CD14-positive monocyte (primary cell): ENCODE data around the gene AFF2. TPM values are rescaled to one million over a fixed set of nuclear protein-coding genes. Genes with fewer than 3 reads are reported as not detected.

Experiments
- DNase-seq, 3 donors: peaks; one replicate each; pipeline ENCODE4 v3.0.0-alpha.2; 2011 to 2022
- H2AFZ ChIP-seq: 2 replicates; pipeline ENCODE4 v1.6.0; 2012; ENCODE audit warnings: mild to moderate bottlenecking, low read depth, low read length, inconsistent platforms; ENCODE audit not compliant: insufficient read depth, poor library complexity, severe bottlenecking
- H3K27ac ChIP-seq, 2 donors: 1 replicate in 1 of 2; 2 replicates in 1 of 2; pipeline ENCODE4 v1.5.1; 2012 to 2013; ENCODE audit warnings: low read length in 2 of 2, control low read depth in 1 of 2, inconsistent platforms in 1 of 2, low read depth in 1 of 2, mild to moderate bottlenecking in 1 of 2
- H3K27me3 ChIP-seq, 2 donors: one replicate each; pipeline versions ENCODE4 v1.6.0 to v1.6.1; 2011 to 2013; ENCODE audit warnings: low read length in 2 of 2; ENCODE audit not compliant: control insufficient read depth in 2 of 2, insufficient read depth in 2 of 2
- H3K36me3 ChIP-seq, 2 donors: replicated peaks in 1 of 2; 1 replicate in 1 of 2; 2 replicates in 1 of 2; pipeline versions ENCODE4 v1.5.1 to v1.6.1; 2012 to 2013; ENCODE audit warnings: low read length in 2 of 2, control low read depth in 1 of 2, inconsistent platforms in 1 of 2, mild to moderate bottlenecking in 1 of 2; ENCODE audit not compliant: insufficient read depth in 2 of 2, control insufficient read depth in 1 of 2
- H3K4me1 ChIP-seq, 2 donors: 1 replicate in 1 of 2; 2 replicates in 1 of 2; pipeline versions ENCODE4 v1.5.1 to v1.6.1; 2012 to 2013; ENCODE audit warnings: low read length in 2 of 2, control low read depth in 1 of 2, inconsistent platforms in 1 of 2, mild to moderate bottlenecking in 1 of 2, moderate library complexity in 1 of 2; ENCODE audit not compliant: insufficient read depth in 2 of 2, control insufficient read depth in 1 of 2
- H3K4me2 ChIP-seq: replicated peaks from 2 replicates; pipeline ENCODE3; 2012; ENCODE audit warnings: low read length, moderate library complexity, mild to moderate bottlenecking; ENCODE audit not compliant: poor library complexity, severe bottlenecking; ENCODE audit errors: extremely low read depth
- H3K4me3 ChIP-seq, 3 experiments: fragments of 200-600 bp in 1 of 3; sonication (generic) in 1 of 3; replicated peaks in 1 of 3; 1 replicate in 2 of 3; 2 replicates in 1 of 3; pipeline ENCODE4 v1.5.1; 2011 to 2013; ENCODE audit warnings: low read length in 3 of 3, mild to moderate bottlenecking in 3 of 3, control low read depth in 2 of 3, low read depth in 2 of 3, inconsistent platforms in 1 of 3, moderate library complexity in 1 of 3
- H3K79me2 ChIP-seq: 2 replicates; pipeline ENCODE4 v1.6.0; 2012; ENCODE audit warnings: mild to moderate bottlenecking, control low read depth, inconsistent platforms, low read length, moderate library complexity; ENCODE audit not compliant: insufficient read depth
- H3K9ac ChIP-seq: 2 replicates; pipeline ENCODE4 v1.6.0; 2017; ENCODE audit warnings: low read length, mild to moderate bottlenecking; ENCODE audit not compliant: insufficient read depth, poor library complexity, severe bottlenecking
- H3K9me3 ChIP-seq, 2 donors: replicated peaks in 1 of 2; 1 replicate in 1 of 2; 2 replicates in 1 of 2; pipeline versions ENCODE4 v1.5.1 to v1.6.1; 2012 to 2013; ENCODE audit warnings: low read length in 2 of 2, control low read depth in 1 of 2; ENCODE audit not compliant: control insufficient read depth in 1 of 2, insufficient read depth in 1 of 2
- H4K20me1 ChIP-seq: 2 replicates; pipeline ENCODE4 v1.6.0; 2012; ENCODE audit warnings: mild to moderate bottlenecking, low read length, control low read depth, moderate library complexity; ENCODE audit not compliant: insufficient read depth
- H3K27ac Mint-ChIP-seq, 7 donors: one replicate each; pipeline ENCODE4 v1.8.0; 2020; ENCODE audit warnings: mild to moderate bottlenecking in 7 of 7, mixed read lengths in 7 of 7, moderate library complexity in 6 of 7, inconsistent platforms in 2 of 7
- H3K27me3 Mint-ChIP-seq, 3 donors: one replicate each; pipeline ENCODE4 v1.8.0; 2021 to 2022; ENCODE audit warnings: low read depth in 3 of 3, mild to moderate bottlenecking in 3 of 3, mixed read lengths in 3 of 3, moderate library complexity in 3 of 3, inconsistent platforms in 1 of 3
- H3K36me3 Mint-ChIP-seq, 2 donors: one replicate each; pipeline ENCODE4 v1.8.0; 2020; ENCODE audit warnings: mixed read lengths in 2 of 2, inconsistent platforms in 1 of 2, mild to moderate bottlenecking in 1 of 2
- H3K4me1 Mint-ChIP-seq: one replicate; pipeline ENCODE4 v1.8.0; 2020; ENCODE audit warnings: mild to moderate bottlenecking, mixed read lengths
- H3K4me3 Mint-ChIP-seq, 2 donors: one replicate each; pipeline ENCODE4 v1.8.0; 2020; ENCODE audit warnings: mild to moderate bottlenecking in 2 of 2, mixed read lengths in 2 of 2, moderate library complexity in 1 of 2
- H3K9me3 Mint-ChIP-seq, 7 donors: one replicate each; pipeline ENCODE4 v1.8.0; 2020 to 2022; ENCODE audit warnings: mixed read lengths in 7 of 7, mild to moderate bottlenecking in 6 of 7, moderate library complexity in 6 of 7, inconsistent platforms in 2 of 7
- CTCF ChIP-seq: fragments of 200-600 bp; IDR thresholded peaks from one replicate; pipeline ENCODE4 v1.8.0; 2022; ENCODE audit warnings: antibody characterized with exemption, mild to moderate bottlenecking
- WGBS: methylation state at CpG from one replicate; pipeline ENCODE4 v1.1.5; 2013; ENCODE audit warnings: missing lambda C conversion rate; ENCODE audit not compliant: insufficient coverage; 5-methylcytosine and 5-hydroxymethylcytosine counted together
- intact Hi-C, 2 donors: fragments of 100-400 bp; cut with micrococcal nuclease; formaldehyde crosslinking; loops; one replicate each; pipeline versions ENCODE4 v1.15.0 to v1.15.1; 2023
- polyA plus RNA-seq, 3 donors: library from polyadenylated mRNA; depleted of rRNA in 1 of 3; unstranded in 2 of 3; stranded (reverse) in 1 of 3; fragments of 300-500 nt in 2 of 3; fragments of >200 nt in 1 of 3; fragmentation: Illumina TruSeq in 2 of 3; gene quantifications; 1 replicate in 2 of 3; 2 replicates in 1 of 3; pipeline ENCODE4 v1.2.3, GENCODE V29; 2012 to 2021

The AFF2 gene
- polyA plus RNA-seq, 3 donors = 0.07 to 1.1 (median 0.70) TPM

GRCh38 chrX:148541584-148541940, 41.1 kb downstream of the AFF2 start:
- Histone ChIP-seq H3K9ac (no peak overlapping the region), H4K20me1 (no peaks in the 10 kb centered on the region), H3K27ac (no peak overlapping the region), H3K4me3 (no peak overlapping the region), H3K36me3 (no peaks in the 10 kb centered on the region), H3K4me1 (peaks cover 8 to 9% of the 10 kb centered on the region in 2 donors), H2AFZ (no peak overlapping the region), H3K4me2 (no peak overlapping the region), H3K27me3 (no peaks in the 10 kb centered on the region), H3K79me2 (no peaks in the 10 kb centered on the region), H3K9me3 (no peaks in the 10 kb centered on the region)
- Mint-ChIP-seq H3K4me3 (no peak overlapping the region), H3K27me3 (no peaks in the 10 kb centered on the region), H3K9me3 (no peaks in the 10 kb centered on the region), H3K27ac (no peak overlapping the region), H3K36me3 (no peaks in the 10 kb centered on the region), H3K4me1 (peaks cover 9% of the 10 kb centered on the region)
- no peak for DNase-seq
- no peak for TF ChIP-seq CTCF
- intact Hi-C loops = no loop called here

DNA sequence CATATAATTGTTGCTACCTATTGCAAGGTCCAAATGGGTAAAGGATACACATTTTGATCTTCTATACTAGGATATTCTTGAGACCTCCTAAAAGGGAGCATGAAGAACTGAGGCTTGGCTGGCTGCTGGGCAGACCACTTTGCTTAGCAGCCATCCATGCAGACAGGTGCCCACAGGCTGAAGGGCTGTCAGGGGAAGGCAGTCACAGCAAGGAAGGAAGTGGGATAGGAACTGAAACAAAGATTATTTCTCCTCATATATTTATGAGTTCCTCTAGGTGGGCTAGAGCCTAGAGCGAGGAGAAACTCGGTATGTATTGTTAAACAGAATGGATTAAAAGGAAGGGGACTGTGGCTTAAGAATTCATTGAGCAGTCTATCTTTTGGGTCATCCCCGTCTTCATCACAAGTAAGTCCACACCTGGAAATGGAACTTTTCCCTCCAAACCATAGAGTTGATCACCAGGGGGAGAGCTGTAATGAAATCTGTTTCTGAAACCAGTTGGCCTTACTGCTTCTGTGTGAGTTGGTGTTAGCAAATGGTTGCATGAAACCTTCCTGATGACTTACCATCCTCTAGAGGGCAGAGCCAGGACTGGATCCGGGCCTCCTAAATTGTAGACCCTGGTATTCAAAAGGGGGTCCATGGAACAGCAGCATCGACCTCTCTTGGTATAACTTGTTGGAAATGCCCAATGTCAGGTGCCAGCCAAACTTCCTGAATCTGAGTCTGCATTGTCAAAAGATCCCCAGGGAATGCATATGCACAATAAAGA, 42.3 kb downstream of the AFF2 start:
- peak in 1 of 3 donors; percentile 4 for DNase-seq
- no peaks in the 10 kb centered on the region for H3K36me3 Mint-ChIP-seq
- no peak overlapping the region for H2AFZ ChIP-seq
- no peaks in the 10 kb centered on the region for H3K36me3 ChIP-seq
- no peaks in the 10 kb centered on the region for H4K20me1 ChIP-seq
- H3K27ac ChIP-seq = no peak overlapping the region
- H3K27me3 Mint-ChIP-seq = no peaks in the 10 kb centered on the region
- H3K9ac ChIP-seq = no peak overlapping the region
- H3K4me1 ChIP-seq = peaks cover 8 to 9% of the 10 kb centered on the region in 2 donors
- H3K4me3 ChIP-seq = no peak overlapping the region
- no CpG with 5 or more reads among the region's 5 CpGs for WGBS
- intact Hi-C loops = no loop called here
- H3K27ac Mint-ChIP-seq = no peak overlapping the region
- no peak for TF ChIP-seq CTCF
- no peak overlapping the region for H3K4me3 Mint-ChIP-seq
- no peaks in the 10 kb centered on the region for H3K9me3 ChIP-seq
- no peaks in the 10 kb centered on the region for H3K79me2 ChIP-seq
- H3K4me1 Mint-ChIP-seq = peaks cover 9% of the 10 kb centered on the region
- H3K27me3 ChIP-seq = no peaks in the 10 kb centered on the region
- H3K9me3 Mint-ChIP-seq = no peaks in the 10 kb centered on the region
- H3K4me2 ChIP-seq = no peak overlapping the region
